K562 (cell line): ENCODE results near the gene CCKAR. TPM values are rescaled to one million over a fixed set of nuclear protein-coding genes. Genes with fewer than 3 reads are reported as not detected.

Experiments used
- ATAC-seq: fragments of 200-7000 bp; cut with Tn5 transposase; 3 replicates; pipeline ENCODE4 v1.9.1; 2020; ENCODE audit warnings: moderate library complexity
- BruUV-seq: library from RNA; stranded (reverse); fragments of 400-500 nt; replicated peaks from 2 replicates; lab custom pipeline; 2021; lab: Mats Ljungman, UMichigan
- CTCF ChIA-PET: fragments of 300-600 bp; formaldehyde crosslinking; extraction: SDS; loops from one replicate; lab custom pipeline; 2021; ENCODE audit warnings: low intra/inter-chr PET ratio; lab: Yijun Ruan, JAX
- POLR2A ChIA-PET: fragments of 300-600, 350-650 bp; sonication (Branson Sonifier 250); formaldehyde crosslinking; extraction: SDS; loops from one replicate; lab custom pipeline; 2021; ENCODE audit warnings: antibody characterized with exemption, inconsistent platforms; lab: Yijun Ruan, JAX
- DNase-seq, 4 experiments: peaks; one replicate each; pipeline versions ENCODE4 v3.0.0 to v3.0.0-alpha.2; 2011 to 2018; ENCODE audit warnings: low spot score in 3 of 4, mixed read lengths in 3 of 4; ENCODE audit errors: extremely low read depth in 1 of 4
- FAIRE-seq: peaks from 2 replicates; lab custom pipeline; 2011; peaks lifted over from hg19 to GRCh38; lab: Jason Lieb, UNC
- H2AFZ ChIP-seq: 2 replicates; pipeline ENCODE4 v1.6.0; 2011; ENCODE audit warnings: low read depth, low read length, control low read depth, inconsistent platforms
- H3K27ac ChIP-seq: fragments of 200-600 bp; 3 replicates; pipeline ENCODE4 v1.8.0; 2011; ENCODE audit warnings: low read depth, mild to moderate bottlenecking, control low read depth, inconsistent platforms, low read length, moderate library complexity, mixed read lengths; ENCODE audit errors: extremely low read depth
- H3K27me3 ChIP-seq, 2 experiments: fragments of 300-600 bp in 1 of 2; 2 replicates in 1 of 2; 3 replicates in 1 of 2; pipeline versions ENCODE4 v1.6.0 to v1.8.0; 2011; ENCODE audit warnings: inconsistent platforms in 2 of 2, low read length in 2 of 2, mild to moderate bottlenecking in 1 of 2, mixed read lengths in 1 of 2, moderate library complexity in 1 of 2; ENCODE audit not compliant: control insufficient read depth in 2 of 2, insufficient read depth in 2 of 2
- H3K36me3 ChIP-seq: fragments of 300-600 bp; 3 replicates; pipeline ENCODE4 v1.8.0; 2011; ENCODE audit warnings: mild to moderate bottlenecking, low read length, inconsistent platforms; ENCODE audit not compliant: control insufficient read depth, insufficient read depth
- H3K4me1 ChIP-seq, 2 experiments: fragments of 200-600 bp in 1 of 2; replicated peaks in 1 of 2; 2 replicates in 1 of 2; 3 replicates in 1 of 2; pipeline versions ENCODE4 v1.5.1 to v1.8.0; 2011; ENCODE audit warnings: inconsistent platforms in 2 of 2, low read length in 2 of 2, mild to moderate bottlenecking in 1 of 2, mixed read lengths in 1 of 2, moderate library complexity in 1 of 2; ENCODE audit not compliant: control insufficient read depth in 2 of 2, insufficient read depth in 2 of 2
- H3K4me2 ChIP-seq: 2 replicates; pipeline ENCODE4 v1.6.1; 2011; ENCODE audit warnings: low read length, control low read depth, inconsistent platforms, mixed read lengths; ENCODE audit not compliant: insufficient read depth
- H3K4me3 ChIP-seq: fragments of 200-600 bp; sonication (generic), shearing (Covaris generic); 2 replicates; pipeline ENCODE4 v1.5.1; 2016; ENCODE audit warnings: control low read depth, inconsistent platforms
- H3K79me2 ChIP-seq: fragments of 200-600 bp; 3 replicates; pipeline ENCODE4 v1.8.0; 2011; ENCODE audit warnings: low read length, inconsistent platforms; ENCODE audit not compliant: control insufficient read depth, insufficient read depth
- H3K9ac ChIP-seq, 2 experiments: 2 replicates each; pipeline versions ENCODE4 v1.6.0 to v1.6.1; 2011; ENCODE audit warnings: low read depth in 2 of 2, low read length in 2 of 2, control low read depth in 1 of 2, inconsistent platforms in 1 of 2, mild to moderate bottlenecking in 1 of 2, mixed read lengths in 1 of 2; ENCODE audit not compliant: insufficient read depth in 1 of 2
- H3K9me1 ChIP-seq: one replicate; pipeline ENCODE4 v1.6.0; 2011; ENCODE audit warnings: inconsistent platforms, mild to moderate bottlenecking, low read length, moderate library complexity; ENCODE audit not compliant: control insufficient read depth, insufficient read depth
- H3K9me3 ChIP-seq: replicated peaks from 2 replicates; pipeline ENCODE4 v1.5.1; 2011; ENCODE audit warnings: low read depth, low read length, inconsistent platforms; ENCODE audit not compliant: control insufficient read depth, insufficient read depth
- H4K20me1 ChIP-seq: replicated peaks from 2 replicates; pipeline ENCODE4 v1.6.1; 2011; ENCODE audit warnings: low read length, inconsistent platforms, mixed read lengths; ENCODE audit not compliant: control insufficient read depth, insufficient read depth
- ADNP ChIP-seq: fragments of 200-800 bp; sonication (Bioruptor generic); IDR thresholded peaks from 2 replicates; pipeline ENCODE4 v1.6.1; 2016; ENCODE audit warnings: missing genetic modification characterization, missing compliant biosample characterization
- GTF2A2 ChIP-seq: IDR thresholded peaks from 2 replicates; pipeline ENCODE4 v1.6.1; 2016; ENCODE audit warnings: mild to moderate bottlenecking, missing genetic modification characterization, missing compliant biosample characterization
- HCFC1 ChIP-seq: IDR thresholded peaks from 2 replicates; pipeline ENCODE4 v1.6.1; 2012; ENCODE audit warnings: low read depth, low read length, improper control_type of control experiment
- NR2F6 ChIP-seq: fragments of 450-650 bp; formaldehyde crosslinking; IDR thresholded peaks from 2 replicates; pipeline ENCODE4 v1.4.0; 2020; ENCODE audit warnings: mild to moderate bottlenecking
- ZKSCAN3 ChIP-seq: fragments of 250-450 bp; sonication (Bioruptor Pico); IDR thresholded peaks from 2 replicates; pipeline ENCODE4 v1.4.0; 2020
- ZNF12 ChIP-seq: sonication (generic); formaldehyde crosslinking; IDR thresholded peaks from 2 replicates; pipeline ENCODE4 v1.4.0; 2020; ENCODE audit warnings: mild to moderate bottlenecking, missing genetic modification reagents
- ZNF143 ChIP-seq: sonication (generic); formaldehyde crosslinking; IDR thresholded peaks from 2 replicates; pipeline ENCODE4 v1.9.0; 2022; ENCODE audit warnings: mild to moderate bottlenecking, missing genetic modification reagents
- WGBS: fragments of 100-300 bp; shearing (Covaris generic); methylation state at CpG from one replicate; pipeline ENCODE4 v1.1.6; 2016; ENCODE audit warnings: low coverage, mixed read lengths; ENCODE audit not compliant: insufficient coverage; ENCODE audit errors: missing lambda C conversion rate; 5-methylcytosine and 5-hydroxymethylcytosine counted together
- in situ Hi-C: fragments of 300-500 bp; cut with MboI; formaldehyde crosslinking; loops from 4 replicates; pipeline ENCODE4 v1.15.0; 2018; ENCODE audit warnings: inconsistent platforms, mixed read lengths
- intact Hi-C: fragments of 100-400 bp; cut with micrococcal nuclease; formaldehyde crosslinking; loops from 2 replicates; pipeline ENCODE4 v1.14.2; 2022
- polyA plus RNA-seq, 8 experiments: library from polyadenylated mRNA; depleted of rRNA in 4 of 8; stranded (reverse) in 5 of 8; unstranded in 3 of 8; fragments of >200 nt; fragmentation: Nextera tagmentation in 2 of 8; fragmentation: Illumina TruSeq in 1 of 8; extraction: Ambion mirVana in 2 of 8; extraction: Trizol in 1 of 8; gene quantifications; 2 replicates each; pipeline versions ENCODE4 v1.2.1 to v1.2.3, GENCODE V29; 2011 to 2014; ENCODE audit warnings: inconsistent platforms in 1 of 8, missing spikeins in 1 of 8
- total RNA-seq, 7 experiments: library from RNA; depleted of rRNA in 6 of 7; stranded (reverse); fragments of >200 nt in 6 of 7; fragmentation: Illumina TruSeq in 2 of 7; extraction: Trizol in 2 of 7; gene quantifications; 2 replicates each; pipeline versions ENCODE4 v1.2.1 to v1.2.3, GENCODE V29; 2011 to 2021; ENCODE audit warnings: low replicate concordance in 1 of 7
- TF ChIP-seq, protein P1 (sequence below): fragments of 450-650 bp; formaldehyde crosslinking; IDR thresholded peaks from 2 replicates; pipeline ENCODE4 v1.4.0; 2020; ENCODE audit warnings: mild to moderate bottlenecking
- TF ChIP-seq, protein P2 (sequence below): fragments of 250-450 bp; sonication (Bioruptor Pico); IDR thresholded peaks from 2 replicates; pipeline ENCODE4 v1.4.0; 2020; ENCODE audit warnings: borderline replicate concordance
- TF ChIP-seq, protein P3 (sequence below): sonication (generic); formaldehyde crosslinking; IDR thresholded peaks from 2 replicates; pipeline ENCODE4 v1.8.1; 2023; ENCODE audit warnings: missing genetic modification reagents, mild to moderate bottlenecking, borderline replicate concordance
- TF ChIP-seq, protein P4 (sequence below): sonication (generic); formaldehyde crosslinking; IDR thresholded peaks from 2 replicates; pipeline ENCODE4 v1.8.0; 2022; ENCODE audit warnings: mild to moderate bottlenecking, missing genetic modification reagents, borderline replicate concordance

Gene CCKAR
- total and polyA plus RNA-seq, 9 of the 15 experiments (the other 6 are each of a cell fraction or from before 2014, with no cell fraction given): not detected

DNA sequence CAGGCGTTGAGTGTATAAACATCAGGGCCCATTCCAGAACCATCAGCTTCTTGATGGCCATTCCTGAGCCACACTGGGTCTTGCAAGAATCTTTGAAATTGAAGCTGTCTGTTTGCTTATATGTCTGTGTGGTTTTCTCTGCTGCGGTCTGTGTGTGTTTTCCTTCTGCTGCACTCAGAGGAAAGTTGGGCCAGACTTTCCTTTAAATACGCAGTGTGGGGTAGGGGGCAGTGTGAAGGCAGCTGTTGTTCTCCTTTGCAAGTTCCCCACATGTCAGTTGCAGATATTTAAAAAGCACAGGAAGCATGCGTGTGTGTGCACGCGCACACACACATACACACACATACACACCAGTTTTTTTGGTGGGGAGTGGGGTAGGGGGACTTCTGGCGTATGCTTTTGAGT, 32.1 kb downstream of the CCKAR start:
- H3K9me3 ChIP-seq: no peaks in the 10 kb centered on the region
- POLR2A ChIA-PET: interaction anchor here (0.9 kb wide), 1 partner anchor 178 kb away, joined by 3 read pairs; no protein-coding TSS in a partner anchor
- no peaks in the 10 kb centered on the region for H3K36me3 ChIP-seq
- H4K20me1 ChIP-seq: no peaks in the 10 kb centered on the region
- no peak overlapping the region for H3K9ac ChIP-seq
- TF ChIP-seq, protein P1, sequence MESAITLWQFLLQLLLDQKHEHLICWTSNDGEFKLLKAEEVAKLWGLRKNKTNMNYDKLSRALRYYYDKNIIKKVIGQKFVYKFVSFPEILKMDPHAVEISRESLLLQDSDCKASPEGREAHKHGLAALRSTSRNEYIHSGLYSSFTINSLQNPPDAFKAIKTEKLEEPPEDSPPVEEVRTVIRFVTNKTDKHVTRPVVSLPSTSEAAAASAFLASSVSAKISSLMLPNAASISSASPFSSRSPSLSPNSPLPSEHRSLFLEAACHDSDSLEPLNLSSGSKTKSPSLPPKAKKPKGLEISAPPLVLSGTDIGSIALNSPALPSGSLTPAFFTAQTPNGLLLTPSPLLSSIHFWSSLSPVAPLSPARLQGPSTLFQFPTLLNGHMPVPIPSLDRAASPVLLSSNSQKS (CRISPR knock-in tag): no peak
- TF ChIP-seq ZKSCAN3 (CRISPR knock-in tag) (no peak), NR2F6 (CRISPR knock-in tag) (no peak), GTF2A2 (no peak), ZNF12 (CRISPR knock-in tag) (no peak), HCFC1 (no peak), ZNF143 (CRISPR knock-in tag) (no peak), ADNP (tag) (no peak)
- TF ChIP-seq, protein P2, sequence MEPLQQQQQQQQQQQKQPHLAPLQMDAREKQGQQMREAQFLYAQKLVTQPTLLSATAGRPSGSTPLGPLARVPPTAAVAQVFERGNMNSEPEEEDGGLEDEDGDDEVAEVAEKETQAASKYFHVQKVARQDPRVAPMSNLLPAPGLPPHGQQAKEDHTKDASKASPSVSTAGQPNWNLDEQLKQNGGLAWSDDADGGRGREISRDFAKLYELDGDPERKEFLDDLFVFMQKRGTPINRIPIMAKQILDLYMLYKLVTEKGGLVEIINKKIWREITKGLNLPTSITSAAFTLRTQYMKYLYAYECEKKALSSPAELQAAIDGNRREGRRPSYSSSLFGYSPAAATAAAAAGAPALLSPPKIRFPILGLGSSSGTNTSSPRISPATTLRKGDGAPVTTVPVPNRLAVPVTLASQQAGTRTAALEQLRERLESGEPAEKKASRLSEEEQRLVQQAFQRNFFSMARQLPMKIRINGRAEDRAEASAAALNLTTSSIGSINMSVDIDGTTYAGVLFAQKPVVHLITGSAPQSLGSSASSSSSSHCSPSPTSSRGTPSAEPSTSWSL (CRISPR knock-in tag): no peak
- TF ChIP-seq, protein P3, sequence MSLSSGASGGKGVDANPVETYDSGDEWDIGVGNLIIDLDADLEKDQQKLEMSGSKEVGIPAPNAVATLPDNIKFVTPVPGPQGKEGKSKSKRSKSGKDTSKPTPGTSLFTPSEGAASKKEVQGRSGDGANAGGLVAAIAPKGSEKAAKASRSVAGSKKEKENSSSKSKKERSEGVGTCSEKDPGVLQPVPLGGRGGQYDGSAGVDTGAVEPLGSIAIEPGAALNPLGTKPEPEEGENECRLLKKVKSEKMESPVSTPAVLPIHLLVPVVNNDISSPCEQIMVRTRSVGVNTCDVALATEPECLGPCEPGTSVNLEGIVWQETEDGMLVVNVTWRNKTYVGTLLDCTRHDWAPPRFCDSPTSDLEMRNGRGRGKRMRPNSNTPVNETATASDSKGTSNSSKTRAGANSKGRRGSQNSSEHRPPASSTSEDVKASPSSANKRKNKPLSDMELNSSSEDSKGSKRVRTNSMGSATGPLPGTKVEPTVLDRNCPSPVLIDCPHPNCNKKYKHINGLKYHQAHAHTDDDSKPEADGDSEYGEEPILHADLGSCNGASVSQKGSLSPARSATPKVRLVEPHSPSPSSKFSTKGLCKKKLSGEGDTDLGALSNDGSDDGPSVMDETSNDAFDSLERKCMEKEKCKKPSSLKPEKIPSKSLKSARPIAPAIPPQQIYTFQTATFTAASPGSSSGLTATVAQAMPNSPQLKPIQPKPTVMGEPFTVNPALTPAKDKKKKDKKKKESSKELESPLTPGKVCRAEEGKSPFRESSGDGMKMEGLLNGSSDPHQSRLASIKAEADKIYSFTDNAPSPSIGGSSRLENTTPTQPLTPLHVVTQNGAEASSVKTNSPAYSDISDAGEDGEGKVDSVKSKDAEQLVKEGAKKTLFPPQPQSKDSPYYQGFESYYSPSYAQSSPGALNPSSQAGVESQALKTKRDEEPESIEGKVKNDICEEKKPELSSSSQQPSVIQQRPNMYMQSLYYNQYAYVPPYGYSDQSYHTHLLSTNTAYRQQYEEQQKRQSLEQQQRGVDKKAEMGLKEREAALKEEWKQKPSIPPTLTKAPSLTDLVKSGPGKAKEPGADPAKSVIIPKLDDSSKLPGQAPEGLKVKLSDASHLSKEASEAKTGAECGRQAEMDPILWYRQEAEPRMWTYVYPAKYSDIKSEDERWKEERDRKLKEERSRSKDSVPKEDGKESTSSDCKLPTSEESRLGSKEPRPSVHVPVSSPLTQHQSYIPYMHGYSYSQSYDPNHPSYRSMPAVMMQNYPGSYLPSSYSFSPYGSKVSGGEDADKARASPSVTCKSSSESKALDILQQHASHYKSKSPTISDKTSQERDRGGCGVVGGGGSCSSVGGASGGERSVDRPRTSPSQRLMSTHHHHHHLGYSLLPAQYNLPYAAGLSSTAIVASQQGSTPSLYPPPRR (CRISPR knock-in tag): no peak
- TF ChIP-seq, protein P4, sequence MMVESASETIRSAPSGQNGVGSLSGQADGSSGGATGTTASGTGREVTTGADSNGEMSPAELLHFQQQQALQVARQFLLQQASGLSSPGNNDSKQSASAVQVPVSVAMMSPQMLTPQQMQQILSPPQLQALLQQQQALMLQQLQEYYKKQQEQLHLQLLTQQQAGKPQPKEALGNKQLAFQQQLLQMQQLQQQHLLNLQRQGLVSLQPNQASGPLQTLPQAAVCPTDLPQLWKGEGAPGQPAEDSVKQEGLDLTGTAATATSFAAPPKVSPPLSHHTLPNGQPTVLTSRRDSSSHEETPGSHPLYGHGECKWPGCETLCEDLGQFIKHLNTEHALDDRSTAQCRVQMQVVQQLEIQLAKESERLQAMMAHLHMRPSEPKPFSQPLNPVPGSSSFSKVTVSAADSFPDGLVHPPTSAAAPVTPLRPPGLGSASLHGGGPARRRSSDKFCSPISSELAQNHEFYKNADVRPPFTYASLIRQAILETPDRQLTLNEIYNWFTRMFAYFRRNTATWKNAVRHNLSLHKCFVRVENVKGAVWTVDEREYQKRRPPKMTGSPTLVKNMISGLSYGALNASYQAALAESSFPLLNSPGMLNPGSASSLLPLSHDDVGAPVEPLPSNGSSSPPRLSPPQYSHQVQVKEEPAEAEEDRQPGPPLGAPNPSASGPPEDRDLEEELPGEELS: no peak
- FAIRE-seq: no peak
- no peak overlapping the region for H3K27ac ChIP-seq
- H3K9me1 ChIP-seq: no peaks in the 10 kb centered on the region
- peaks cover 4 to 15% of the 10 kb centered on the region in 2 experiments; a peak in 2 of 5 replicates for H3K27me3 ChIP-seq
- 10% methylated on average over 7 of the region's 7 CpGs for WGBS
- no peaks in the 10 kb centered on the region for H3K4me1 ChIP-seq
- H2AFZ ChIP-seq: no peak overlapping the region
- in situ Hi-C loops (loop anchor here (10.0 kb wide), 1 partner anchor 557 kb away; no protein-coding TSS in a partner anchor), intact Hi-C loops (loop anchor here (5.0 to 10.0 kb wide), 2 partner anchors 407 to 554 kb away; partner anchors contain the start of gene STIM2)
- H3K4me2 ChIP-seq: no peak overlapping the region
- no peak overlapping the region for H3K4me3 ChIP-seq
- no peaks in the 10 kb centered on the region for H3K79me2 ChIP-seq
- BruUV-seq: no TSS peak
- no peak; the same call in 2 of the 3 replicates for ATAC-seq
- CTCF ChIA-PET: interaction anchor here (1.1 to 2.7 kb wide), 2 partner anchors 262 to 553 kb away, joined by 5 to 11 read pairs; no protein-coding TSS in a partner anchor
- no peak for DNase-seq
